Raji (cell line): ENCODE results near the gene CLDN5.

Experiments
- POLR2A ChIP-seq: IDR thresholded peaks from 2 replicates; pipeline ENCODE4 v1.6.1; 2011; ENCODE audit warnings: low read depth, low read length, control low read depth; ENCODE audit not compliant: insufficient read depth

CLDN5 gene

GRCh38 chr22:19554834-19555404 lies 30.7 kb upstream of the CLDN5 start:
- no peak for TF ChIP-seq POLR2A

- no peak for TF ChIP-seq POLR2A
These were observed 29.0 kb upstream of the CLDN5 start for GRCh38 chr22:19553201-19553600.

GRCh38 chr22:19550382-19550781 lies 26.2 kb upstream of the CLDN5 start:
- TF ChIP-seq POLR2A = no peak

GRCh38 chr22:19549428-19549827 lies 25.2 kb upstream of the CLDN5 start:
- TF ChIP-seq POLR2A = no peak

GRCh38 chr22:19548964-19549363 lies 24.8 kb upstream of the CLDN5 start:
- no peak for TF ChIP-seq POLR2A

GRCh38 chr22:19547620-19548019 lies 23.4 kb upstream of the CLDN5 start:
- no peak for TF ChIP-seq POLR2A

- TF ChIP-seq POLR2A = no peak
These were observed 22.5 kb upstream of the CLDN5 start for GRCh38 chr22:19546680-19547079.

GRCh38 chr22:19545935-19546207 lies 21.7 kb upstream of the CLDN5 start:
- TF ChIP-seq POLR2A = no peak

- no peak for TF ChIP-seq POLR2A
These were observed 19.9 kb upstream of the CLDN5 start for GRCh38 chr22:19543970-19544708.

- no peak for TF ChIP-seq POLR2A
These were observed 16.2 kb upstream of the CLDN5 start for GRCh38 chr22:19540394-19540793.

GRCh38 chr22:19537941-19538488 lies 13.8 kb upstream of the CLDN5 start:
- TF ChIP-seq POLR2A = no peak

- no peak for TF ChIP-seq POLR2A
These were observed 12.4 kb upstream of the CLDN5 start for GRCh38 chr22:19536564-19536963.

- TF ChIP-seq POLR2A = no peak
These were observed 10.8 kb upstream of the CLDN5 start for GRCh38 chr22:19535001-19535400.

- TF ChIP-seq POLR2A = no peak
These were observed 9.6 kb upstream of the CLDN5 start for GRCh38 chr22:19533857-19534256.

- no peak for TF ChIP-seq POLR2A
These were observed 8.9 kb upstream of the CLDN5 start for GRCh38 chr22:19533049-19533626.

- TF ChIP-seq POLR2A = no peak
These were observed 6.5 kb upstream of the CLDN5 start for GRCh38 chr22:19530751-19531150.
